RWPE1 (cell line): ENCODE results near the gene FAM114A2.

Source experiments
- CTCF ChIA-PET: fragments of 350-600 bp; sonication (Branson Sonifier 250); formaldehyde crosslinking; extraction: SDS; loops from one replicate; lab custom pipeline; 2021; lab: Yijun Ruan, JAX
- POLR2A ChIA-PET: fragments of 400-600 bp; formaldehyde crosslinking; extraction: SDS; loops from one replicate; lab custom pipeline; 2020; ENCODE audit warnings: antibody characterized with exemption; ENCODE audit not compliant: low non-redundant PET; lab: Yijun Ruan, JAX
- DNase-seq: peaks from one replicate; pipeline ENCODE4 v3.0.0; 2012; ENCODE audit warnings: low spot score
- H3K27ac ChIP-seq: fragments of 450-650 bp; 2 replicates; pipeline ENCODE4 v1.5.1; 2017
- TF ChIP-seq, protein P1 (sequence below): fragments of 450-650 bp; conservative IDR thresholded peaks from 2 replicates; pipeline ENCODE4 v1.5.1; 2017; ENCODE audit warnings: low read depth, mild to moderate bottlenecking

Gene FAM114A2

DNA sequence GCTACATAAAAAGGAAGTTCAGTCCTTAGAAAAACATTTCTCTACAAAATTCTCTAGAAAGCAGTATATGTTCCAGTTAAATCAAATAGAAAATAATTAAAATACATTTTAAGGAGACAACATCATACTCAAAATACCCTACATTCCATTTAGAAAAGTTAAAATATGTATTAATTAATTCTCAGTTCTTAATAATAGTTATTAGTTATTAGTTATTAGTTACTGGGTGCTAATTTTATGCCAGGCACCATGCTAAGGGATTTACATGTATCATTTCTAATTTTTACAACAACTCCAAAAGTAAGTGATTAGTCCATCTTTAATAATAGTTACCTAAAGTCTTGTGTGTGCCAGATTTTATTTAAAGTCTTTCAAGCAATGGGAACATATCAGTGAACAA is 38.0 kb downstream of the FAM114A2 start:
- CTCF ChIA-PET = no interaction called here
- POLR2A ChIA-PET = no interaction called here
- DNase-seq = no peak
- TF ChIP-seq, protein P1, sequence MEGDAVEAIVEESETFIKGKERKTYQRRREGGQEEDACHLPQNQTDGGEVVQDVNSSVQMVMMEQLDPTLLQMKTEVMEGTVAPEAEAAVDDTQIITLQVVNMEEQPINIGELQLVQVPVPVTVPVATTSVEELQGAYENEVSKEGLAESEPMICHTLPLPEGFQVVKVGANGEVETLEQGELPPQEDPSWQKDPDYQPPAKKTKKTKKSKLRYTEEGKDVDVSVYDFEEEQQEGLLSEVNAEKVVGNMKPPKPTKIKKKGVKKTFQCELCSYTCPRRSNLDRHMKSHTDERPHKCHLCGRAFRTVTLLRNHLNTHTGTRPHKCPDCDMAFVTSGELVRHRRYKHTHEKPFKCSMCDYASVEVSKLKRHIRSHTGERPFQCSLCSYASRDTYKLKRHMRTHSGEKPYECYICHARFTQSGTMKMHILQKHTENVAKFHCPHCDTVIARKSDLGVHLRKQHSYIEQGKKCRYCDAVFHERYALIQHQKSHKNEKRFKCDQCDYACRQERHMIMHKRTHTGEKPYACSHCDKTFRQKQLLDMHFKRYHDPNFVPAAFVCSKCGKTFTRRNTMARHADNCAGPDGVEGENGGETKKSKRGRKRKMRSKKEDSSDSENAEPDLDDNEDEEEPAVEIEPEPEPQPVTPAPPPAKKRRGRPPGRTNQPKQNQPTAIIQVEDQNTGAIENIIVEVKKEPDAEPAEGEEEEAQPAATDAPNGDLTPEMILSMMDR = no peak
- H3K27ac ChIP-seq = no peak overlapping the region

GRCh38 chr5:153999995-154000394 is 38.7 kb downstream of the FAM114A2 start:
- no peak overlapping the region for H3K27ac ChIP-seq
- TF ChIP-seq, protein P1 = no peak
- CTCF ChIA-PET = interaction anchor here (0.7 kb wide), 1 partner anchor 9 kb away, joined by 3 read pairs; no protein-coding TSS in a partner anchor
- POLR2A ChIA-PET = no interaction called here
- no peak for DNase-seq

DNA sequence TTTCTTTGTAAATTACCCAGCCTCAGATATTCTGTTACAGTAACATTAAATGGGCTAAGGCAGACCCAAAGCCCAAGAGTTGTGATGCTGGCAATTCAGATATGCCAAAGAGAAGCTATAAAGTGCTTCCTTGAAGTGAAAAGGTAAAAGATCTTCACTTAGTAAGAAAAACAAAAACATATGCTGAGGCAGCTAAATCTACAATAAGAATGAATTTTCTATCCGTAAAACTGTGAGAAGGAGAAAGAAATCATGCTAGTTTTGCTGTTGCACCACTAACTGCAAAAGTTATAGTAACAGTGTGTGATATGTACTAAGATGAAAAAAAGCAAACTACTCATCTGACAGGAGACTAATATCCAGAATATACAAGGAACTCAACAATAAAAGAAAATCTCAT is 39.9 kb downstream of the FAM114A2 start:
- TF ChIP-seq, protein P1 = no peak
- ChIA-PET CTCF (no interaction called here), POLR2A (no interaction called here)
- no peak overlapping the region for H3K27ac ChIP-seq
- DNase-seq = no peak

- TF ChIP-seq, protein P1 = no peak
- no peak overlapping the region for H3K27ac ChIP-seq
- CTCF ChIA-PET = no interaction called here
- POLR2A ChIA-PET = no interaction called here
- no peak for DNase-seq
These were observed 40.7 kb downstream of the FAM114A2 start for GRCh38 chr5:153998010-153998409.

GRCh38 chr5:153991168-153991567 is 47.5 kb downstream of the FAM114A2 start:
- DNase-seq = peak; percentile 26
- TF ChIP-seq, protein P1 = no peak
- ChIA-PET POLR2A (no interaction called here), CTCF (interaction anchor here (0.6 kb wide), 2 partner anchors 403 to 434 kb away, joined by 3 to 4 read pairs; no protein-coding TSS in a partner anchor)
- no peak overlapping the region for H3K27ac ChIP-seq

DNA sequence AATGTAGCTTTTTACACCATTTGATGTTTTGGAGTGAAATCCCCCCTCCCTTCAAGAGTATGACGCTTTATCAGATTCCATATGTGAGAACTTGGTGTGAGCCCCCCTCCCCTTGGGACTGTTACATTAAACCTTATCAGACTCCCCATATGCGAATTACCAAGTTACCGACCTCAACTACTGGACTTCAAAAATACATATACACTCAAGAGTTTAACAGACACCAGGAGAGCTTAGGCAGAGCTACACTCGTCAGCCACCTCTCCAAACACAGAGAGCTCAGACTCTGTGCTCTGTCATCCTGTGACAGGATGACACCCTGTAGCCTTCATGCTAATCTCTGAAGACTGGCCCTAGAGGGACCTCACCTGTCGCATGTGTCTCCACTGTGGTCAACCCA is 50.2 kb downstream of the FAM114A2 start:
- CTCF ChIA-PET = interaction anchor here (0.7 kb wide), 1 partner anchor 313 kb away, joined by 3 read pairs; no protein-coding TSS in a partner anchor
- TF ChIP-seq, protein P1 = no peak
- no peak overlapping the region for H3K27ac ChIP-seq
- POLR2A ChIA-PET = no interaction called here
- no peak for DNase-seq

DNA sequence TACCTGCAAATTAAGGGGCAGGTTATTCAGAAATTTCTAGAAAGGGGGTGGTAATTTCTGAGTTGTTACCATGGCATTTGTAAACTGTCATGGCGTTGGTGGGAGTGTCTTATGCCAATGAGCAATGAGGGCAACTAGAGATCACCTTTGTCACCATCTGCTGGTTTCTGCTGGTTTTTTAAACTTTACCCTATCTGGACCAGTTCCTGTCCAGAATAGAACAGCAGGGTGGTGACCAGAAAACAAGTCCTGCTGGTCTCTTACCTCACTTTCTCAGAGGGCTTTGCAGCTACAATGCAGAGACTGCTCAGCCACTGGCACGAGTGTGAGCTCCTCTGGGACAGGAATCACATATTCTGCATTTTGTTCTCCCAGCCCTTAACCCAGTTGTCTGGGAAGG is 51.4 kb downstream of the FAM114A2 start:
- DNase-seq = no peak
- POLR2A ChIA-PET = no interaction called here
- CTCF ChIA-PET = interaction anchor here (0.7 kb wide), 2 partner anchors 492 to 887 kb away, joined by 3 to 5 read pairs; no protein-coding TSS in a partner anchor
- TF ChIP-seq, protein P1 = no peak
- no peak overlapping the region for H3K27ac ChIP-seq
